Muscle layer of colon (tissue), 2 donors: ENCODE measurements around the gene ZNF473.
A peak's percentile ranks its signal among the peaks of the same experiment; 100 is the strongest.
"Not testable (repeated sequence)": the region's sequence is repeated elsewhere in the genome, so short reads cannot be mapped to it uniquely, and the experiment has no call there.

ENCODE experiments used
- H3K27ac ChIP-seq: one replicate; pipeline ENCODE4 v1.7.0; 2013; ENCODE audit warnings: low read depth, mild to moderate bottlenecking, low read length, moderate library complexity
- H3K27me3 ChIP-seq, 2 donors: one replicate each; pipeline ENCODE4 v1.7.0; 2013; ENCODE audit warnings: low read length in 2 of 2, mild to moderate bottlenecking in 2 of 2; ENCODE audit not compliant: insufficient read depth in 2 of 2, control insufficient read depth in 1 of 2
- H3K36me3 ChIP-seq: one replicate; pipeline ENCODE4 v1.7.0; 2013; ENCODE audit warnings: mild to moderate bottlenecking, low read length; ENCODE audit not compliant: insufficient read depth
- H3K4me1 ChIP-seq: one replicate; pipeline ENCODE4 v1.7.0; 2013; ENCODE audit warnings: mild to moderate bottlenecking, low read length; ENCODE audit not compliant: insufficient read depth
- H3K4me3 ChIP-seq, 2 donors: one replicate each; pipeline ENCODE4 v1.7.0; 2013; ENCODE audit warnings: low read length in 2 of 2, low read depth in 1 of 2, mild to moderate bottlenecking in 1 of 2, moderate library complexity in 1 of 2
- H3K9ac ChIP-seq: one replicate; pipeline ENCODE4 v1.7.0; 2013; ENCODE audit warnings: low read length
- H3K9me3 ChIP-seq: one replicate; pipeline ENCODE4 v1.7.0; 2013; ENCODE audit warnings: mild to moderate bottlenecking, low read length
- donor health status: abdominal sarcoma.
- donor health status: Adenocarcinoma of cecum.

The ZNF473 gene

DNA sequence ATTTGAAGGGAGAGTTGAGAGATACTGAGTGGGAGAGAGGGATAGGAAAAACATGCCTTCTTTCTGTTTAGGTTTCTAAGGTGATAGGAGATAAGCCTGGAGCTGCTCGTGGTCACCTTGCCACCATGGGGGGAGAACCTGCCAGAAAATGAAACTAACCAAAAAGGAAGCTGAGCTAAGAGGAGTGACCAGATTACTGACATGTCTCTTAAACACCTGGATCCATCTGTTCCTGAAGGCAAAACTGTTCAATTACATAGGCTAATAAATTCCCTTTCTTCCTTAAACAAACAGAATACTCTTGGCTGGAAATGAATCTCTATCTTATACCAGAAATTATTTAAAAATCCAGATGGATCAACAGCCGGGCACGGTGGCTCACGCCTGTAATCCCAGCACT lies 27.3 kb downstream of the ZNF473 start:
- Histone ChIP-seq H3K27ac (no peak overlapping the region), H3K4me3 (no peak overlapping the region), H3K4me1 (no peaks in the 10 kb centered on the region), H3K36me3 (no peaks in the 10 kb centered on the region), H3K27me3 (no peaks in the 10 kb centered on the region), H3K9ac (no peak overlapping the region), H3K9me3 (no peaks in the 10 kb centered on the region)

DNA sequence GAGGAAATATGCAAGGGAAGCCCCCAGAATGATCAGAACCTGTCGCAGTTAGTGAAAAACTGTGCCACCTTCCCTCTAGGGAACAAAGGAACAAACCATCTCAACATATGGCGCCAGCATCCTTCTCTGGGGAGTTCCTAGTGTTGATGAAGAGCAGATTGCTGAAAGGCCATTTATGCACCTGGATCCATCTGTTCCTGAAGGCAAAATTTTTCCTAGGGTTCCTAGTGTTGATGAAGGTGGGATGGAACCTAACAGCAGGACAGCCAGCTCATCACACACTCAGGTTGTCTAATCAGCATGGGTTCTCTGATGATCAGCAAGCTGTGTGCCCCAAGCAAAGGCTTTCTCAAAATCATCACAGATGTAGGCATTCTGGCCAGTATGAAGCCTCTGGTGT lies 32.6 kb downstream of the ZNF473 start:
- Histone ChIP-seq H3K9me3 (peaks cover 6% of the 10 kb centered on the region), H3K9ac (no peak overlapping the region), H3K4me3 (no peak overlapping the region), H3K27me3 (no peaks in the 10 kb centered on the region), H3K36me3 (no peaks in the 10 kb centered on the region), H3K27ac (no peak overlapping the region), H3K4me1 (no peaks in the 10 kb centered on the region)

GRCh38 chr19:50059045-50059444 lies 33.2 kb downstream of the ZNF473 start:
- Histone ChIP-seq H3K27ac (no peak overlapping the region), H3K9ac (no peak overlapping the region), H3K4me3 (peak overlapping the region in 1 of 2 donors; percentile 14), H3K27me3 (no peaks in the 10 kb centered on the region), H3K36me3 (no peaks in the 10 kb centered on the region), H3K4me1 (no peaks in the 10 kb centered on the region), H3K9me3 (peaks cover 6% of the 10 kb centered on the region)

- Histone ChIP-seq H3K4me3 (no peak overlapping the region), H3K9me3 (peaks cover 6% of the 10 kb centered on the region), H3K27ac (no peak overlapping the region), H3K4me1 (no peaks in the 10 kb centered on the region), H3K36me3 (no peaks in the 10 kb centered on the region), H3K9ac (no peak overlapping the region), H3K27me3 (no peaks in the 10 kb centered on the region)
Observed at GRCh38 chr19:50060107-50060506, 34.3 kb downstream of the ZNF473 start.

- Histone ChIP-seq H3K9me3 (peaks cover 6% of the 10 kb centered on the region), H3K4me3 (no peak overlapping the region), H3K4me1 (no peaks in the 10 kb centered on the region), H3K36me3 (no peaks in the 10 kb centered on the region), H3K27ac (no peak overlapping the region), H3K9ac (no peak overlapping the region), H3K27me3 (no peaks in the 10 kb centered on the region)
Observed at GRCh38 chr19:50061650-50062049, 35.8 kb downstream of the ZNF473 start.

DNA sequence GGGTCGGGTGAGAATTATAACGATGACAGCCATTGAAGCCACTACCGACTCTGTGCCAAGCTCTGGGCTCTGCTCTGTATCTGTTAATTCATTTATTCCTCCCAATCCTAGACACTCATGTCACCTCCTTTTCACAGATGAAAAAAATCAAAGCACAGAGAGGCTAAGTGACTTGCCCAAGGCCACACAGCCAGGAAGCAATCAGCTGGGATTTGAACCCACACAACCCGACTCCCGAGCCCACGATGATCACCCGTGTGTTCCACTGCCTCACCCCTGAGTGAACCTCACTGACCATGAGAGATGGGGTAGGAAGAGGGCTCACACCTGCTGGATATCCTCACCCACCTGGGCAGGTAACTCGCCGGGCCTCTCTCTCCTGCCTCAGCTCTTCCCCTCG lies 40.1 kb downstream of the ZNF473 start:
- Histone ChIP-seq H3K9ac (no peak overlapping the region), H3K27me3 (no peaks in the 10 kb centered on the region), H3K36me3 (no peaks in the 10 kb centered on the region), H3K4me1 (no peaks in the 10 kb centered on the region), H3K9me3 (no peaks in the 10 kb centered on the region), H3K27ac (no peak overlapping the region), H3K4me3 (no peak overlapping the region)

DNA sequence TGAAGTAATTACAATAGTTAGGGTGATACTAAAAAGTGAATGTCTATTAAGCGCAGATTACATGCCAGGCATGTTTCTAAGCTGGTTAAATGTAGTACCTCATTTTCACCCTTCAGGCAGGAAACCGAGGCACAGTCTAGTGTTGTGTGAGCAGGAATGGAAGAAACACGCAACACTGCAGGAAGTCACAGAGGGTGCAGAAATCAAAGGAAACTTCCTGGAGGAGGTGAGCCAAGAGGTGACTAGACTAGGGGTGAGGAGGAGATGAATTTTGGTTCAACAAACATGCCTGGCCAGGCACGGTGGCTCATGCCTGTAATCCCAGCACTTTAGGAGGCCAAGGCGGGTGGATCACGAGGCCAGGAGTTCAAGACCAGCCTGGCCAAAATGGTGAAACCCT lies 41.8 kb downstream of the ZNF473 start:
- Histone ChIP-seq H3K4me3 (no peak overlapping the region), H3K27ac (no peak overlapping the region), H3K9ac (no peak overlapping the region), H3K4me1 (no peaks in the 10 kb centered on the region), H3K36me3 (no peaks in the 10 kb centered on the region), H3K9me3 (no peaks in the 10 kb centered on the region), H3K27me3 (no peaks in the 10 kb centered on the region)

GRCh38 chr19:50068382-50068781 lies 42.6 kb downstream of the ZNF473 start:
- not testable (repeated sequence) for H3K9me3 ChIP-seq, H3K4me3 ChIP-seq, H3K27me3 ChIP-seq, H3K36me3 ChIP-seq, H3K4me1 ChIP-seq, H3K27ac ChIP-seq, H3K9ac ChIP-seq

DNA sequence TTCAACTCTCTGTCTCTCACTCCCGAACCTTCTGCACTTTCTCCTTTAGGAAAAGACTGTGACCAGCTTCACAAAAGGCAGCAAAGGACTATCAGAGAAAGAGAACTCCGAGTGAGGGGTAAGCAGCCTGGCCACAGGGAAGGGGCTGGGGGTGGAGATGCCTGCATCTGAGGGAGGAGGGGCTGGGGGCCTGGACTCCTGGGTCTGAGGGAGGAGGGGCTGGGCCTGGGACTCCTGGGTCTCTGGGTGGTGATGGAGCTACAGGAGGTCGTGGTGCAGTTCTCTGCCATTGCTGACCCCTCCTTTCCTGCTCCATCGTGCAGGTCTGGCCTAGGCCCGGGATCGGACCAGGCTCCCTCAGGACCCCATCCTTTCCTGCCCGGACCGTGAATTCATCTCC lies 49.3 kb downstream of the ZNF473 start:
- not testable (repeated sequence) for H3K9ac ChIP-seq, H3K9me3 ChIP-seq, H3K4me1 ChIP-seq, H3K36me3 ChIP-seq, H3K4me3 ChIP-seq, H3K27me3 ChIP-seq, H3K27ac ChIP-seq

DNA sequence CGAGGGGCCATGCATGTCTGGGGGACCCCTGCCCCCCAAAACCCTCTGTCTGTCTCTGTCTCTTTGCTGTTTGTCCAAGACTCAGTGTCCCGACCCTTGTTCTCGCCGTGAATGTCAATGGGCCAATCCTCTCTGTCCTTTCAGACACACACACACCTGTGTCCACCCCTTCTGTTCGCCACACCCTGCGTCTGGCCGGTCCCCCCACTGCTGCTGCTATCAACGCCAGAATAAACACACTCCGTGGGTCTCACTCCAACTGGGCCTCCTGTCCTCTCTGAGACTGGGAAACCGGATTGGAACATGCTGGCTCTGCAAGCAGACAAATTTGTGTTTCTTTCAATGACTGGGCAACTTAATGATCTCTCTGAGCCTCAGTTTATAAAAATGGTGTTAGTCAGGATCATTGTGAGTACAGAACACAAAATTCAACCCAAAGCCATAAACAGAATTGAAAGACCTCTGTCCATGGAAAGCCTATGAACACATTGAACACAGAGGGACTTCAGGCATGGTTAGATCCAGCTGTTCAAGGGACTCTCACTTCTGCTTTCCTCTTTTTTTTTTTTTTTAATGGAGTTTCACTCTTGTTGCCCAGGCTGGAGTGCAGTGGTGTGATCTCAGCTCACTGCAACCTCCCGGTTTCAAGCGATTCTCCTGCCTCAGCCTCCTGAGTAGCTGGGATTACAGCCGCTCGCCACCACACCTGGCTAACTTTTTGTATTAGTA lies 50.0 kb downstream of the ZNF473 start:
- not testable (repeated sequence) for H3K36me3 ChIP-seq, H3K4me3 ChIP-seq, H3K27ac ChIP-seq, H3K4me1 ChIP-seq, H3K27me3 ChIP-seq, H3K9ac ChIP-seq, H3K9me3 ChIP-seq

- not testable (repeated sequence) for H3K4me1 ChIP-seq, H3K9me3 ChIP-seq, H3K36me3 ChIP-seq, H3K9ac ChIP-seq, H3K27ac ChIP-seq, H3K4me3 ChIP-seq, H3K27me3 ChIP-seq
Observed at GRCh38 chr19:50076581-50077355, 51.0 kb downstream of the ZNF473 start.

DNA sequence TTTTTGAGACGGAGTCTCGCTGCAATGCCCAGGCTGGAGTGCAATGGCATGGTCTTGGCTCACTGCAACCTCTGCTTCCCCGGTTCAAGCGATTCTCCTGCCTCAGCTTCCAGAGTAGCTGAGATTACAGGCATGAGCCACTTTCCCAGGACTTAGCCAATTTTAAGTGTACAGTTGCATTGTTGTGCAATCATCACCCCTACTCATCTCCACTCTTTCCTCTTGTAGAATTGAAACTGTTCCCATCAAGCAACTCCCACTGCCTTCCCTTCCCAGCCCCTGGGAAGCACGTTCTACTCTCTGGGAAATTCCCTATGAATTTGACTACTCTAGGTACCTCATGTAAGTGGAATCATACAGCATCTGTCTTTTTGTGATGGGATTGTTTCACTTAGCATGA lies 53.2 kb downstream of the ZNF473 start:
- H3K27me3 ChIP-seq, H3K4me1 ChIP-seq, H3K9me3 ChIP-seq, H3K4me3 ChIP-seq, H3K9ac ChIP-seq, H3K27ac ChIP-seq, H3K36me3 ChIP-seq: not testable (repeated sequence)
